NK-92 treated with Interleukin-12 subunit alpha and Interleukin-12 subunit beta, amount 100 ng/mL, for 24 hours (cell line): Measurements from ENCODE around the gene PTPRC.

ENCODE experiments used
- DNase-seq: peaks from one replicate; lab custom pipeline; 2025; lab: John Stamatoyannopoulos, UW

The PTPRC gene

GRCh38 chr1:198701766-198702539, 63.1 kb downstream of the PTPRC start:
- no peak for DNase-seq

- DNase-seq: no peak
These were observed 70.1 kb downstream of the PTPRC start for GRCh38 chr1:198708761-198709525.

- no peak for DNase-seq
These were observed 73.0 kb downstream of the PTPRC start for GRCh38 chr1:198711837-198712236.

GRCh38 chr1:198713081-198713480, 74.2 kb downstream of the PTPRC start:
- DNase-seq: no peak

GRCh38 chr1:198714271-198714670, 75.4 kb downstream of the PTPRC start:
- DNase-seq: no peak

- no peak for DNase-seq
These were observed 77.2 kb downstream of the PTPRC start for GRCh38 chr1:198716051-198716450.

GRCh38 chr1:198717510-198717909, 78.7 kb downstream of the PTPRC start:
- no peak for DNase-seq

- DNase-seq: no peak
These were observed 84.3 kb downstream of the PTPRC start for GRCh38 chr1:198723127-198723526.

GRCh38 chr1:198725090-198725489, 86.2 kb downstream of the PTPRC start:
- DNase-seq: no peak

GRCh38 chr1:198726455-198726854, 87.6 kb downstream of the PTPRC start:
- no peak for DNase-seq

GRCh38 chr1:198729195-198729863, 90.5 kb downstream of the PTPRC start:
- DNase-seq: no peak

- no peak for DNase-seq
These were observed 92.1 kb downstream of the PTPRC start for GRCh38 chr1:198730952-198731351.

- no peak for DNase-seq
These were observed 95.6 kb downstream of the PTPRC start for GRCh38 chr1:198734323-198735008.

GRCh38 chr1:198741744-198742143, 102.9 kb downstream of the PTPRC start:
- no peak for DNase-seq

GRCh38 chr1:198747127-198747526, 108.3 kb downstream of the PTPRC start:
- DNase-seq: no peak

- no peak for DNase-seq
These were observed 110.4 kb downstream of the PTPRC start for GRCh38 chr1:198749279-198749678.

- DNase-seq: no peak
These were observed 111.2 kb downstream of the PTPRC start for GRCh38 chr1:198750081-198750480.

- DNase-seq: no peak
These were observed 112.9 kb downstream of the PTPRC start for GRCh38 chr1:198751741-198752140.

GRCh38 chr1:198754670-198755069, 115.8 kb downstream of the PTPRC start:
- no peak for DNase-seq

GRCh38 chr1:198755715-198756114, 116.9 kb downstream of the PTPRC start:
- no peak for DNase-seq

GRCh38 chr1:198756470-198756869, 117.6 kb downstream of the PTPRC start:
- no peak for DNase-seq
